IPS-18c (cell line): ENCODE measurements around the gene HEMK1.

Source experiments
- H3K4me3 ChIP-seq: 2 replicates; pipeline ENCODE4 v1.7.0; 2013; ENCODE audit warnings: low read depth, mild to moderate bottlenecking, low read length, moderate library complexity; ENCODE audit not compliant: insufficient read depth
- H3K9me3 ChIP-seq: one replicate; pipeline ENCODE4 v1.6.1; 2013; ENCODE audit warnings: mild to moderate bottlenecking, low read length, moderate library complexity; ENCODE audit not compliant: control insufficient read depth, insufficient read depth

Gene HEMK1

GRCh38 chr3:50585919-50586762, 16.8 kb downstream of the HEMK1 start:
- H3K9me3 ChIP-seq = no peaks in the 10 kb centered on the region
- no peak overlapping the region for H3K4me3 ChIP-seq

DNA sequence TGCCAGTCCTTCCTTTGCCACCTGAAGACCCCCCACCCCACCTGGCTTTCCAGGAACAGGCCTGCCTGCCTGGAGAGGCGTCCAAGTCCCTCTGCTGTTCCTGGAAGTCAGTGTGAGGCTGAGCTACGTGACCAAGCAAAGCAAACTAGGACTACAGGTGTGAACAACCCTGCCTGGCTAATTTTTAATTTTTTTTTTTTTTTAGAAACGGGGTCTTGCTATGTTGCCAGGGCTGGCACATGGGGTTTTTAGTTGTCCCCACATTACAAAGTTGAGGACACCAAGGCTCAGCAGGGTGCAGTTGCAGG, 17.4 kb downstream of the HEMK1 start:
- no peaks in the 10 kb centered on the region for H3K9me3 ChIP-seq
- H3K4me3 ChIP-seq = no peak overlapping the region

GRCh38 chr3:50587373-50587772, 18.1 kb downstream of the HEMK1 start:
- no peaks in the 10 kb centered on the region for H3K9me3 ChIP-seq

GRCh38 chr3:50587806-50588758, 18.8 kb downstream of the HEMK1 start:
- H3K9me3 ChIP-seq = no peaks in the 10 kb centered on the region
- no peak overlapping the region for H3K4me3 ChIP-seq

More at GRCh38 chr3:50587373-50587772, 18.1 kb downstream of the HEMK1 start:
- no peak overlapping the region for H3K4me3 ChIP-seq

GRCh38 chr3:50588759-50589433, 19.6 kb downstream of the HEMK1 start:
- no peak overlapping the region for H3K4me3 ChIP-seq

DNA sequence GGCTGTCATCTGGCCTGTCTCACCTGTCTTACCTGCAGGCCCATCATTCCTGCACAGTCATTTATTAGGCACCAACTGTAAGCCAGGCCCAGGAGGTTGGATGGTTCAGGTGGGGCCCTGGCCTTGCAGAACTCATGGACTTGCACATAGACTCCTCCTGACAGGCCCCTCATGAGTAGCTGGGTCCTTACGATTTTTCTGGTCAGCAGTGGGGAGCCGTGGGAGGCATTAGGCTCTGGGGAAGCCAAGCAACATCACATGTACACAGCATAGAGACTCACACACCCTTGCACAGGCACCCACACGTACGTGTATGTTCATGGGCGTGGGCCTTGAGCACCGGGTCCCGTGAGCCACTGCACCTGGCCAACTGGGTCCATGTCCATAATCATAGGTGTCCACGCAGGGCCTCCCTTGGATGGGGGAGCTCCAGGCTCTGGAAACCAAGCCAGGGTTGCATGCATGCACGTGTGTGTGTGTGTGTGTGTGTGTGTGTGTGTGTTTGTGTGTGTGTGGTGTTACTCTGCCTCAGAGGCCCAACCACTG, 21.9 kb downstream of the HEMK1 start:
- H3K9me3 ChIP-seq = no peaks in the 10 kb centered on the region
- H3K4me3 ChIP-seq = no peak overlapping the region

More at GRCh38 chr3:50588759-50589433, 19.6 kb downstream of the HEMK1 start:
- H3K9me3 ChIP-seq = no peaks in the 10 kb centered on the region

- H3K9me3 ChIP-seq = no peaks in the 10 kb centered on the region
- H3K4me3 ChIP-seq = no peak overlapping the region
Observed at GRCh38 chr3:50592568-50592967, 23.2 kb downstream of the HEMK1 start.

DNA sequence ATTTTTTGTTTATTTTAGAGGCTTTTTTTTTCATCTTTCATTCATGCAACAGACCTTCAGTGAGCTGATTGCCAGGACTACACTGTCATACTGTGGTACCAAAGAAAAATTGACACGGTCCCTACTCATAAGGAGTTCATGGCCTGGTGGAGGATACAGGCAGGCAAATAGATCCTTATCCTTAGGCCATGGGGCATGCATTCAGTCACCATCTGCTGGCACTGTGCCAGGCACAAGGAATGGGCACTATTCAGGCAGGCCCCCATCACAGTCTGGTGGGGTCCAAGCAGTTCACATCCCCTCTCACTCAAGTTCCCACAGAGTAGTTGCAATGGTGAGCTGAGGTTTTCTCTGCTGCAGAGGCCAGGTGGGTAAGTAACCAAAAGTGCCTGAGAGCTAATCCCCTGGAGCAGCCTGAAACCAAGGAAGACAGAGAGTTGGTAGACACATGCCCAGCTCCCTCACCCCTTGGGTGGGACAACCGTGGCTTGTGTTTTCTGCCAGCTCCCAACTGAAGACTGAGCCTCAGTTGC, 25.0 kb downstream of the HEMK1 start:
- Histone ChIP-seq H3K4me3 (no peak overlapping the region), H3K9me3 (no peaks in the 10 kb centered on the region)

DNA sequence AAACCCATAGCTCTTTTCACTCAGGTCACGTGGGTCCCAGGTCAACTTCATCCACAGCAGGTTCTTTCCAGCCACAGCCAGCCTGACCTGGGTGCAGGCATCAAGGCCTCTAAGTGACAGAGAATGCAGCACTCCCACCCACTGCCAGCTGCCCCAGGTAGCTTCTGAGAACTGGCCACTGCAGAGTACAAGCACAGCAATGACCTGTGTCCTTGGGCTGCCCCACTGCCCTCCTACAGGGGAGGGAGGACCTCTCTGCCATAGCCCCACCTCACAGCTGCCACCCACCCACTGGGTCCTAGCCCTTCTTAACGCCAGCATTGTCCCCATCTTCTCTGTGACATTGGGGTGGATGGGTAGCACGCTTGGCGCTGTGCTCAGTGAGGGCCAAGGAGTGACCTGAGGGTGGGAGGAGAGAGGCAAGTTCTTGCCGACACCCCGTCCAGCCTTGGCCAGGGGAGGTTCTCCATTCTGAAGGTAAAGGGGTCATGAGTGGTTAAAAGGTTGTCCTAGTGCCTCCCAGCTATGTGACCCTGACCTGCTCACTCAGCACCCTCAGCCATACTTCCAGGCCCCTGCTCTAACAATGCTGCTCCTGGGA, 29.9 kb downstream of the HEMK1 start:
- no peaks in the 10 kb centered on the region for H3K9me3 ChIP-seq

GRCh38 chr3:50599716-50600118, 30.4 kb downstream of the HEMK1 start:
- Histone ChIP-seq H3K4me3 (no peak overlapping the region), H3K9me3 (no peaks in the 10 kb centered on the region)

More for the DNA sequence above, 29.9 kb downstream of the HEMK1 start:
- H3K4me3 ChIP-seq = no peak overlapping the region

- H3K4me3 ChIP-seq = no peak overlapping the region
Observed at GRCh38 chr3:50600141-50600753, 30.9 kb downstream of the HEMK1 start.

DNA sequence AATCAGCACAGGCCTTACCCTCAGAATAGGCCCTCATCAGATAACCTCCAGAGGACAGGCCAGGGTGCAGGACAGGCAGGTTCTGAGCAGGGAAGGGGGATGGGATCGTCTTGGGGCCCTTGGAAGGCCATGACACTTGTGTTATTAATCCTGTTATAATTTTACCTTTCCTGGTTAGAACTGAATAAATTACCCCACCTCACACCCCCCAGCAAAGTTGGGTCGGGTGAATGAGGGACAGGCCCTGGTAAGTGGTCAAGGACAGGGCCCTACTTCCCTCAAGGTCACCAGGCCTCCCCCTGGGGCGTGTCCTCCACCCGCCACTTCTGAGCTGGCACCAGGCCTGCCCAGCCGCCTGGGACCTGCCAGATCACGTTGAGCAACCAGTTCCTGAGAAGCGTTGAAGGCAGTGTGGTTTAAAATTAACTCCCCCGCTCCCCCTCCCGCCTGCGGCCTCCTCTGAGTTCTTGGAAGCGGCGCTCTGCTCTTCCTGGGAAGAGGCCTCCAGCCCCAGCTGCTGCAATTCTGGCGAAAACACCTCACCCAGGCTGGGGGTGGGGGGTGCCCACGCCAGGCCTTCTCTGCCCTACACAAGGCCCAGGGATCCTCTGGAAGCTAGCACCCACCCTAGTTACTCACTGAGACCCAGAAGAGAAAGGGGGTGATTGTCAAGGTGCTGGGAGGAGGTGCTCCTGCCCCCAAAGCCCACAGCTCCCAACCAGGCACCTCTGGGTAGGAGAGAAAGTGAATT, 31.7 kb downstream of the HEMK1 start:
- Histone ChIP-seq H3K4me3 (no peak overlapping the region), H3K9me3 (no peaks in the 10 kb centered on the region)

More at GRCh38 chr3:50600141-50600753, 30.9 kb downstream of the HEMK1 start:
- no peaks in the 10 kb centered on the region for H3K9me3 ChIP-seq

GRCh38 chr3:50602595-50603191, 33.4 kb downstream of the HEMK1 start:
- no peaks in the 10 kb centered on the region for H3K9me3 ChIP-seq
- H3K4me3 ChIP-seq = no peak overlapping the region

DNA sequence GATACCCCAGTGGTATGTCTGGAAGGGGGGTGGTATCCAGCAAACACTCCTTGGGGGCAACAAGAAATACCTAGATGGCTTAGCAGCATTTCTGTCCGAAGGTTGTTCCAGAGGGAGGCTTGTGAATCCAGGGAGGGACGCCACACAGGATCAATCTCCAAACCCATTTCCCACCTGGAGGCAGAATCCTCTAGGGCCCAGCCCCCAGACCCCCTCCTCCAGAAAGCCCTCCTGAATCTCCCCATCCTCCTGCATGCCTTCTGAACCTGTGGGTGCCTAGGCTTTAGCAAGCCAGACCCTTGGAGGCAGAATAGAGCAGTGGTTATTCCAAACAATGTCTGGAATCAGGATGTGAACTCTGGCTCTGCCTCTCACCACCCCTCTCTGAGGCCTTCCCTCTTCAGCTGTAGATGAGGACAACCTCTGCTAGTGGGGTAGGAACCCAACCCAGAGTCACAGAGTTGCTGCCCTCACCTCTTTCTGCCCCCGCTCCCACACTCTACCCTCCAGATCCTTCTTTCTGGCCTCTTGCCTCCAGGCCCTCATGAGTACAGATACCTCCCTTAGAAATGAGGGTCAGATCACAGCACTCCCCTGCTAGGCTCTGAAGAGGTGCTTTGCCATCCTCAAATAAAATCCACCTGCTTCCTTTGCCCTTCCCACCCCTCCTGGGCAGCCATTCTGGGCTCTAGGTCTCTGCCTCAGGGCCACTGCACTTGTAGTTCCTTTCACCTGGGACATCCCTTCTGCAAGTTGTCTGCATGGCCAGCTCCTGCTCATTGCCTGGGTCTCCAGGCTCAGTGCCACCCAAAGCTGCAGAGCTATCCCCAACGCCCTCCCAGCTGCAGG, 34.2 kb downstream of the HEMK1 start:
- H3K9me3 ChIP-seq = no peaks in the 10 kb centered on the region
- no peak overlapping the region for H3K4me3 ChIP-seq
